ENCODE measurements around the gene DIO2. TPM values are rescaled to one million over a fixed set of nuclear protein-coding genes. Genes with fewer than 3 reads are reported as not detected.

Gene DIO2
- total RNA-seq (2011; cell fraction: chromatin; rRNA removed; ENCODE audit: low replicate concordance) = not detected in 2 replicates
- total RNA-seq (2011; cell fraction: nucleolus; rRNA removed) = not detected in 2 replicates
- not detected in 2 replicates for total RNA-seq (2011; cell fraction: nucleoplasm; rRNA removed)
- total RNA-seq (2014; rRNA removed) = not detected in 2 replicates
- total RNA-seq (2014; rRNA removed; fragmentation: Illumina TruSeq; extraction: Trizol) = not detected in 2 replicates
- total RNA-seq (2015; rRNA removed; fragmentation: Illumina TruSeq; extraction: Trizol) = not detected in 2 replicates
- not detected in 2 replicates for total RNA-seq (2021)
- not detected in 2 replicates for polyA plus RNA-seq (2011; rRNA removed)
- not detected in 2 replicates for polyA plus RNA-seq (2011; cell fraction: cytosol; rRNA removed)
- not detected in 2 replicates for polyA plus RNA-seq (2011; cell fraction: nucleus; rRNA removed)
- not detected in 2 replicates for polyA plus RNA-seq (2012)
- polyA plus RNA-seq (2014; fragmentation: Illumina TruSeq; extraction: Trizol) = not detected in 2 replicates
- not detected for polyA plus RNA-seq (2014; fragmentation: Nextera tagmentation; extraction: Ambion mirVana)
- not detected in 2 replicates for polyA plus RNA-seq (2014; rRNA removed)
- polyA minus RNA-seq (2011; rRNA and poly(A)+ RNA removed) = not detected in 2 replicates
- 1.3 TPM in 1 of 2 replicates, not detected in the other for polyA minus RNA-seq (2011; cell fraction: cytosol; rRNA and poly(A)+ RNA removed)
- 0.13 TPM in 1 of 2 replicates, not detected in the other for polyA minus RNA-seq (2011; cell fraction: nucleus; rRNA and poly(A)+ RNA removed)
- not detected for Bru-seq, nascent RNA
- BruChase-seq, experiment 1, labeled RNA remaining after a 2-hour chase = not detected
- BruChase-seq, experiment 2, labeled RNA remaining after a 6-hour chase = percentile 6 among the genes with signal in this experiment
- long read RNA-seq, experiment 1 = 0 reads
- long read RNA-seq, experiment 2 = 0 reads
- long read RNA-seq, experiment 3 = 0 reads

DNA sequence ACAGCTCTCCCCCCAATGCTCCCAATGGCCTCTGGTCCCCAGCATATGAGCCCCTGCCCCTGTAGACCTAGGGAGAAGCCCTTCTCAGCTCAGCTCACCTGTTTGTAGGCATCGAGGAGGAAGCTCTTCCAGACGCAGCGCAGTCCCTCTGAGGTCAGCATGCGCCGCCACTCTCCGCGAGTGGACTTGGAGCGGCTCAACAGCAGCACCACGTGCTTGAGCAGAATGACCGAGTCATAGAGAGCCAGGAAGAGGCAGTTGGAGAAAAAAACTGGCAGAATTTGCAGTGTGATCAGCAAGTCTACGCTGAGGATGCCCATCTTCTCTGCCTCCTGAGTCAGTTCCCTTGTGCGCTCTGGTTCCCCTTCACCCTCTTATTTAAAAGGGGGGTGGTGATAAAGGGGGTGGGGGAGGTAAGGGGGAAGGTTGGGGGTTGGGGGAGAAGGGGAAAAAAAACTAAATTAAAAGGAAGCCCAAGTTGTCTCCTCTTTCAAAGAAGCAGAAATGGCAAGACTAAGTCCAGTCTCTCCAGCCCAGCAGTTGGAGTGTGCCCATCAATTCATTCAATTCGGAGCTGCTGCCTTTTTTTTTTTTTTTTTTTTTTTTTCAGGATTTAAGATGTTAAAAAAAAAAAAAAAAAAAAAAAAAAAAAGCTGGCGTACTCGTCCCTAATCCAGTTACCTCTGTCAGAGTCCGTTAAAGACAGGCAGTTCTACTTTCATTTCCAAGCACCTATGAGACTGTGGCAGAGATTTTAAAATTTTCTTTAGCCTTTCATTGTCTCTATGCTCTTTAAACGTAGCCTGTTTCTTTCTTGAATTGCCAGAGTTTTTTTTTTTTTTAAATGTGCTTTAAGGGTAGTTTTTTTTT is at the start of gene DIO2:
Gene DIO2 (minus strand): TSS at position 352 of the 870 bp plus-strand sequence. CDS start 32 bp downstream, at position 320.
- Histone ChIP-seq H4K20me1 (replicated peaks; ENCODE audit: control insufficient read depth, insufficient read depth, low read length) (no peaks in the 10 kb centered on the region), H3K4me3 (no peak within 1 kb of the TSS), H2AFZ (ENCODE audit: low read depth, low read length) (no peak within 1 kb of the TSS), H3K27ac (ENCODE audit: extremely low read depth, low read depth, low read length) (no peak within 1 kb of the TSS), H3K36me3 (ENCODE audit: control insufficient read depth, insufficient read depth, low read length) (no peaks in the 10 kb centered on the region), H3K79me2 (ENCODE audit: control insufficient read depth, insufficient read depth, low read length) (no peaks in the 10 kb centered on the region), H3K9ac (ENCODE audit: insufficient read depth in 1 of 2, low read depth in 2 of 2, low read length in 2 of 2) (no peak within 1 kb of the TSS), H3K9me1 (ENCODE audit: control insufficient read depth, insufficient read depth, low read length) (no peaks in the 10 kb centered on the region), H3K4me2 (ENCODE audit: insufficient read depth, low read length) (no peak within 1 kb of the TSS), H3K4me1 (replicated peaks in 1 of 2; ENCODE audit: control insufficient read depth in 2 of 2, insufficient read depth in 2 of 2, low read length in 2 of 2) (no peaks in the 10 kb centered on the region), H3K27me3 (ENCODE audit: control insufficient read depth in 2 of 2, insufficient read depth in 2 of 2, low read length in 2 of 2) (no peaks in the 10 kb centered on the region), H3K9me3 (replicated peaks; ENCODE audit: control insufficient read depth, insufficient read depth, low read depth, low read length) (no peaks in the 10 kb centered on the region)
- no peak for TF ChIP-seq NBN (IDR thresholded peaks at IDR 0.05; ENCODE audit: low read depth)
- TF ChIP-seq NCOA2 (IDR thresholded peaks at IDR 0.05; ENCODE audit: partially characterized antibody in 2 of 2) = no peak
- no peak for TF ChIP-seq ZNF324 (CRISPR knock-in tag; IDR thresholded peaks at IDR 0.05)
- TF ChIP-seq HNRNPK (IDR thresholded peaks at IDR 0.05; ENCODE audit: low read depth, low read length, poor library complexity, severe bottlenecking) = peak; percentile 80
- TF ChIP-seq, protein P1, sequence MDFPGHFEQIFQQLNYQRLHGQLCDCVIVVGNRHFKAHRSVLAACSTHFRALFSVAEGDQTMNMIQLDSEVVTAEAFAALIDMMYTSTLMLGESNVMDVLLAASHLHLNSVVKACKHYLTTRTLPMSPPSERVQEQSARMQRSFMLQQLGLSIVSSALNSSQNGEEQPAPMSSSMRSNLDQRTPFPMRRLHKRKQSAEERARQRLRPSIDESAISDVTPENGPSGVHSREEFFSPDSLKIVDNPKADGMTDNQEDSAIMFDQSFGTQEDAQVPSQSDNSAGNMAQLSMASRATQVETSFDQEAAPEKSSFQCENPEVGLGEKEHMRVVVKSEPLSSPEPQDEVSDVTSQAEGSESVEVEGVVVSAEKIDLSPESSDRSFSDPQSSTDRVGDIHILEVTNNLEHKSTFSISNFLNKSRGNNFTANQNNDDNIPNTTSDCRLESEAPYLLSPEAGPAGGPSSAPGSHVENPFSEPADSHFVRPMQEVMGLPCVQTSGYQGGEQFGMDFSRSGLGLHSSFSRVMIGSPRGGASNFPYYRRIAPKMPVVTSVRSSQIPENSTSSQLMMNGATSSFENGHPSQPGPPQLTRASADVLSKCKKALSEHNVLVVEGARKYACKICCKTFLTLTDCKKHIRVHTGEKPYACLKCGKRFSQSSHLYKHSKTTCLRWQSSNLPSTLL (IDR thresholded peaks at IDR 0.05) = no peak
- TF ChIP-seq SREBF1 (IDR thresholded peaks at IDR 0.05; ENCODE audit: borderline replicate concordance, low read depth, low read length) = no peak
- TF ChIP-seq ZNF239 (CRISPR knock-in tag; IDR thresholded peaks at IDR 0.05) = no peak
- ATAC-seq (no peak), FAIRE-seq (no peak), DNase-seq (ENCODE audit: extremely low read depth in 1 of 4, low spot score in 3 of 4) (no peak)
- ChIA-PET CTCF (ENCODE audit: low intra/inter-chr PET ratio) (no interaction called here), POLR2A (no interaction called here)
- in situ Hi-C loops (cut with MboI) = no loop called here
- no TSS peak for BruUV-seq (replicated peaks)
- intact Hi-C loops (cut with micrococcal nuclease) = no loop called here
- WGBS (ENCODE audit: insufficient coverage, low coverage, missing lambda C conversion rate) = 6% methylated on average over 14 of the region's 17 CpGs
